ENCODE results near the gene TNFAIP8.

The TNFAIP8 gene

GRCh38 chr5:119371146-119371545, 15.3 kb downstream of the TNFAIP8 start:
- Histone ChIP-seq H2AK5ac (ENCODE audit: low read length) (no peak overlapping the region), H2BK15ac (replicated peaks; ENCODE audit: low read depth) (no peak overlapping the region), H3K4ac (ENCODE audit: low read depth, low read length) (no peak overlapping the region), H3K27ac (ENCODE audit: low read depth, low read length) (no peak overlapping the region), H3K18ac (ENCODE audit: low read length) (no peak overlapping the region), H3K79me2 (ENCODE audit: control insufficient read depth, insufficient read depth, low read length) (no peaks in the 10 kb centered on the region), H3K36me3 (ENCODE audit: control insufficient read depth, insufficient read depth, low read length) (no peaks in the 10 kb centered on the region), H3K23ac (ENCODE audit: low read length) (no peak overlapping the region), H3K4me2 (ENCODE audit: low read length) (no peak overlapping the region), H3K56ac (ENCODE audit: low read length) (no peak overlapping the region), H2BK5ac (ENCODE audit: low read length) (no peak overlapping the region), H4K5ac (ENCODE audit: low read length) (no peak overlapping the region), H3K9ac (ENCODE audit: low read length) (no peak overlapping the region), H4K8ac (ENCODE audit: low read depth, low read length) (no peak overlapping the region), H2BK120ac (ENCODE audit: low read depth, low read length) (no peak overlapping the region), H3K27me3 (ENCODE audit: insufficient read depth, low read length, poor library complexity) (no peaks in the 10 kb centered on the region), H3K4me1 (ENCODE audit: control insufficient read depth, low read depth, low read length) (peaks cover 2% of the 10 kb centered on the region), H3K79me1 (ENCODE audit: low read length) (no peaks in the 10 kb centered on the region), H3K4me3 (ENCODE audit: low read length) (no peak overlapping the region)
- DNase-seq: no peak
- WGBS (ENCODE audit: extremely low coverage, insufficient coverage, low lambda C conversion rate): no CpG with 5 or more reads among the region's 4 CpGs

DNA sequence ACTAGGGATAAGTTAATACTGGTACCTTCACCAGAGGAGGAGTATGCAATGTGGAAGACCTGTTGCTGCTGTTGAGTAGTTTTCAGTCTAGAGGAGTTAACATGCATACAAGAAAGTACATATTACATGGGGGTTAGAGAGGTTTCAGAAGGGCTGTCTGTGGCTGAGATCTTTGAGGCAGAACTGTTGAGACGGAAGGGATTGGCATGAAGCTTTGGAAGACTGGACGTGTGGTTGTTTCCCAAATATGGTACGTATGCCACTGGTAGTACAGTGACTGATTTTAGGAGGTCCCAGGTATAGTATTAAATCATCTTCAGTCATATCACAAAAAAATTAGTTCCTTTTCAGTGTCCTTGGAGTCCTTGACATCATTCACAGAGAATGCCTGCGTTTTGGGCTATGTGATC, 17.6 kb downstream of the TNFAIP8 start:
- Histone ChIP-seq H3K56ac (ENCODE audit: low read length) (no peak overlapping the region), H3K27ac (ENCODE audit: low read depth, low read length) (no peak overlapping the region), H2BK15ac (replicated peaks; ENCODE audit: low read depth) (no peak overlapping the region), H3K9ac (ENCODE audit: low read length) (no peak overlapping the region), H3K4me3 (ENCODE audit: low read length) (no peak overlapping the region), H3K23ac (ENCODE audit: low read length) (no peak overlapping the region), H2AK5ac (ENCODE audit: low read length) (no peak overlapping the region), H3K18ac (ENCODE audit: low read length) (no peak overlapping the region), H3K79me2 (ENCODE audit: control insufficient read depth, insufficient read depth, low read length) (no peaks in the 10 kb centered on the region), H3K4ac (ENCODE audit: low read depth, low read length) (no peak overlapping the region), H4K8ac (ENCODE audit: low read depth, low read length) (no peak overlapping the region), H3K4me1 (ENCODE audit: control insufficient read depth, low read depth, low read length) (no peaks in the 10 kb centered on the region), H3K36me3 (ENCODE audit: control insufficient read depth, insufficient read depth, low read length) (no peaks in the 10 kb centered on the region), H4K5ac (ENCODE audit: low read length) (no peak overlapping the region), H2BK120ac (ENCODE audit: low read depth, low read length) (no peak overlapping the region), H3K4me2 (ENCODE audit: low read length) (no peak overlapping the region), H3K79me1 (ENCODE audit: low read length) (no peaks in the 10 kb centered on the region), H2BK5ac (ENCODE audit: low read length) (no peak overlapping the region), H3K27me3 (ENCODE audit: insufficient read depth, low read length, poor library complexity) (no peaks in the 10 kb centered on the region)
- no CpG with 5 or more reads among the region's 4 CpGs for WGBS (ENCODE audit: extremely low coverage, insufficient coverage, low lambda C conversion rate)
- no peak for DNase-seq

DNA sequence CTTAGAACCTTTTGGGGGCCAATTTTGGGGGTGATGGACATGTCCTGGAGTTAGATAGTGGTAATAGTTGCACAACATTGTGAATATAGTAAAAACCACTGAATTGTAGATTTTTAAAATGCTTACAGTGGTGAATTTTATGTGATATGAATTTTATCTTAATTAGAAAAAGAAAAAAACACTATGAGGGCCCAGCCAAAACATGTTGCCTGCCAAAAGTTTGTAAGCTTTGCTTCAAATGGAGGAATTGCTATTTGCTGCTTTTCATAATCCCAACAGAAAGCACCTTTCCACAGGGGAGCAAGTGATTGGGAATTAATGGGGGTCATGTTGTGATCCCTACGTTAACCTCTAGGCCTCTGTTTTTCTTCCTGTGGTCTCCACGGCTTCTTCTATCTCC, 19.1 kb downstream of the TNFAIP8 start:
- no peak overlapping the region for H3K4me2 ChIP-seq (ENCODE audit: low read length)
- no peak overlapping the region for H4K5ac ChIP-seq (ENCODE audit: low read length)
- H3K23ac ChIP-seq (ENCODE audit: low read length): no peak overlapping the region
- no peak overlapping the region for H2BK120ac ChIP-seq (ENCODE audit: low read depth, low read length)
- no peak overlapping the region for H3K9ac ChIP-seq (ENCODE audit: low read length)
- no peak overlapping the region for H3K18ac ChIP-seq (ENCODE audit: low read length)
- no peaks in the 10 kb centered on the region for H3K79me1 ChIP-seq (ENCODE audit: low read length)
- WGBS (ENCODE audit: extremely low coverage, insufficient coverage, low lambda C conversion rate): no CpG with 5 or more reads among the region's 2 CpGs
- no peak overlapping the region for H2BK5ac ChIP-seq (ENCODE audit: low read length)
- H4K8ac ChIP-seq (ENCODE audit: low read depth, low read length): no peak overlapping the region
- H3K4me3 ChIP-seq (ENCODE audit: low read length): no peak overlapping the region
- H3K56ac ChIP-seq (ENCODE audit: low read length): no peak overlapping the region
- H2AK5ac ChIP-seq (ENCODE audit: low read length): no peak overlapping the region
- no peaks in the 10 kb centered on the region for H3K79me2 ChIP-seq (ENCODE audit: control insufficient read depth, insufficient read depth, low read length)
- no peaks in the 10 kb centered on the region for H3K27me3 ChIP-seq (ENCODE audit: insufficient read depth, low read length, poor library complexity)
- no peaks in the 10 kb centered on the region for H3K36me3 ChIP-seq (ENCODE audit: control insufficient read depth, insufficient read depth, low read length)
- H3K4me1 ChIP-seq (ENCODE audit: control insufficient read depth, low read depth, low read length): no peaks in the 10 kb centered on the region
- DNase-seq: no peak
- H3K4ac ChIP-seq (ENCODE audit: low read depth, low read length): no peak overlapping the region
- no peak overlapping the region for H2BK15ac ChIP-seq (replicated peaks; ENCODE audit: low read depth)
- no peak overlapping the region for H3K27ac ChIP-seq (ENCODE audit: low read depth, low read length)

DNA sequence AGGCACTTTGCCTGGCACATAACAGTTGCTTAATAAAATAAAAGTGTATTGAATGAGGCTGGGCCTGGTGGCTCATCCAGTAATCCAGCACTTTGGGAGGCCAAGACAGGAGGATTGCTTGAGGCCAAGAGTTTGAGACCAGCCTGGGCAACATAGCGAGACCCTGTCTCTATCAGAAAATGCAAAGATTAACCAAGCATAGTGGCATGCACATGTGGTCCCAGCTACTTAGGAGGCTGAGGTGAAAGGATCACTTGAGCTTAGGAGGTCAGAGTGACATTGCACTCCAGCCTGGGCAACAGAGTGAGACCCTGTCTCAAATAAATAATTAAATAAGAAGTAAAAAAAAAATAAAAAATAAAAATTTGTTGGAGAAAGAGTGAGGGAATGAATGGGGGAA, 21.2 kb downstream of the TNFAIP8 start:
- H3K9ac ChIP-seq (ENCODE audit: low read length): no peak overlapping the region
- H3K18ac ChIP-seq (ENCODE audit: low read length): no peak overlapping the region
- H2BK120ac ChIP-seq (ENCODE audit: low read depth, low read length): no peak overlapping the region
- H3K79me1 ChIP-seq (ENCODE audit: low read length): no peaks in the 10 kb centered on the region
- WGBS (ENCODE audit: extremely low coverage, insufficient coverage, low lambda C conversion rate): no CpG with 5 or more reads among the region's 1 CpG
- H3K79me2 ChIP-seq (ENCODE audit: control insufficient read depth, insufficient read depth, low read length): no peaks in the 10 kb centered on the region
- no peak overlapping the region for H3K23ac ChIP-seq (ENCODE audit: low read length)
- no peak overlapping the region for H4K8ac ChIP-seq (ENCODE audit: low read depth, low read length)
- H3K4me3 ChIP-seq (ENCODE audit: low read length): no peak overlapping the region
- H3K4me2 ChIP-seq (ENCODE audit: low read length): no peak overlapping the region
- H3K56ac ChIP-seq (ENCODE audit: low read length): no peak overlapping the region
- H3K4me1 ChIP-seq (ENCODE audit: control insufficient read depth, low read depth, low read length): no peaks in the 10 kb centered on the region
- no peak for DNase-seq
- H2BK15ac ChIP-seq (replicated peaks; ENCODE audit: low read depth): no peak overlapping the region
- H3K27me3 ChIP-seq (ENCODE audit: insufficient read depth, low read length, poor library complexity): no peaks in the 10 kb centered on the region
- H2AK5ac ChIP-seq (ENCODE audit: low read length): no peak overlapping the region
- H3K27ac ChIP-seq (ENCODE audit: low read depth, low read length): no peak overlapping the region
- no peak overlapping the region for H3K4ac ChIP-seq (ENCODE audit: low read depth, low read length)
- no peak overlapping the region for H2BK5ac ChIP-seq (ENCODE audit: low read length)
- no peaks in the 10 kb centered on the region for H3K36me3 ChIP-seq (ENCODE audit: control insufficient read depth, insufficient read depth, low read length)
- H4K5ac ChIP-seq (ENCODE audit: low read length): no peak overlapping the region

- no peak overlapping the region for H4K8ac ChIP-seq (ENCODE audit: low read depth, low read length)
- H3K23ac ChIP-seq (ENCODE audit: low read length): no peak overlapping the region
- H3K9ac ChIP-seq (ENCODE audit: low read length): no peak overlapping the region
- no peaks in the 10 kb centered on the region for H3K79me2 ChIP-seq (ENCODE audit: control insufficient read depth, insufficient read depth, low read length)
- H2BK15ac ChIP-seq (replicated peaks; ENCODE audit: low read depth): no peak overlapping the region
- H3K36me3 ChIP-seq (ENCODE audit: control insufficient read depth, insufficient read depth, low read length): no peaks in the 10 kb centered on the region
- H3K27ac ChIP-seq (ENCODE audit: low read depth, low read length): no peak overlapping the region
- H3K4me3 ChIP-seq (ENCODE audit: low read length): no peak overlapping the region
- no peak overlapping the region for H3K4me2 ChIP-seq (ENCODE audit: low read length)
- H2BK120ac ChIP-seq (ENCODE audit: low read depth, low read length): no peak overlapping the region
- no peaks in the 10 kb centered on the region for H3K27me3 ChIP-seq (ENCODE audit: insufficient read depth, low read length, poor library complexity)
- no peaks in the 10 kb centered on the region for H3K79me1 ChIP-seq (ENCODE audit: low read length)
- no peak overlapping the region for H3K4ac ChIP-seq (ENCODE audit: low read depth, low read length)
- H2AK5ac ChIP-seq (ENCODE audit: low read length): no peak overlapping the region
- WGBS (ENCODE audit: extremely low coverage, insufficient coverage, low lambda C conversion rate): no CpG with 5 or more reads among the region's 3 CpGs
- no peak for DNase-seq
- H4K5ac ChIP-seq (ENCODE audit: low read length): no peak overlapping the region
- H3K4me1 ChIP-seq (ENCODE audit: control insufficient read depth, low read depth, low read length): no peaks in the 10 kb centered on the region
- no peak overlapping the region for H3K18ac ChIP-seq (ENCODE audit: low read length)
- H2BK5ac ChIP-seq (ENCODE audit: low read length): no peak overlapping the region
- H3K56ac ChIP-seq (ENCODE audit: low read length): no peak overlapping the region
Measured at GRCh38 chr5:119378075-119378700, 22.4 kb downstream of the TNFAIP8 start.

DNA sequence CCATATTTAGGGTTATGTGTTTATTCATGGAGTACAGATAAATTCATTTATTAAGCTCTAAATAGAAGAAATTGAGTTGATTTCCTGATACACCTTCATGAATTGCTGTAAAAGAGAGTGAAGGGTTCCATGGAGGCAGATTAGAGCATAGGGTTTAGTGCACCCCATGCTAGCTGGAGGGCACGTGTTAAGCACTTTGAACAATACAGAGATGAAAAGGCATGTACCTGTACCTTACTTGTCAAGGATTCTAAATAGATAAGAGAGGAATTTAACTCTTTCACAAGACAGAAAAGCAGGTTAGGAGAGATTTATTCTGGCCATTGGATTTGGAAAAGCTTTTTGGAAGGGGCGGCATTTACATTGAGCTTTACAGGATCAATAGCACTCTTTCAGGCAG, 23.3 kb downstream of the TNFAIP8 start:
- no peak overlapping the region for H2BK120ac ChIP-seq (ENCODE audit: low read depth, low read length)
- no CpG with 5 or more reads among the region's 2 CpGs for WGBS (ENCODE audit: extremely low coverage, insufficient coverage, low lambda C conversion rate)
- DNase-seq: no peak
- H4K8ac ChIP-seq (ENCODE audit: low read depth, low read length): no peak overlapping the region
- H3K4me2 ChIP-seq (ENCODE audit: low read length): no peak overlapping the region
- no peaks in the 10 kb centered on the region for H3K4me1 ChIP-seq (ENCODE audit: control insufficient read depth, low read depth, low read length)
- H3K27ac ChIP-seq (ENCODE audit: low read depth, low read length): no peak overlapping the region
- no peak overlapping the region for H3K4me3 ChIP-seq (ENCODE audit: low read length)
- no peaks in the 10 kb centered on the region for H3K79me2 ChIP-seq (ENCODE audit: control insufficient read depth, insufficient read depth, low read length)
- no peak overlapping the region for H3K23ac ChIP-seq (ENCODE audit: low read length)
- no peaks in the 10 kb centered on the region for H3K27me3 ChIP-seq (ENCODE audit: insufficient read depth, low read length, poor library complexity)
- H3K36me3 ChIP-seq (ENCODE audit: control insufficient read depth, insufficient read depth, low read length): no peaks in the 10 kb centered on the region
- no peak overlapping the region for H3K18ac ChIP-seq (ENCODE audit: low read length)
- H3K4ac ChIP-seq (ENCODE audit: low read depth, low read length): no peak overlapping the region
- no peak overlapping the region for H2BK15ac ChIP-seq (replicated peaks; ENCODE audit: low read depth)
- H3K56ac ChIP-seq (ENCODE audit: low read length): no peak overlapping the region
- H2AK5ac ChIP-seq (ENCODE audit: low read length): no peak overlapping the region
- no peaks in the 10 kb centered on the region for H3K79me1 ChIP-seq (ENCODE audit: low read length)
- no peak overlapping the region for H4K5ac ChIP-seq (ENCODE audit: low read length)
- H3K9ac ChIP-seq (ENCODE audit: low read length): no peak overlapping the region
- H2BK5ac ChIP-seq (ENCODE audit: low read length): no peak overlapping the region

Data from mesendoderm (in vitro differentiated cells).